ENCODE results near the gene GTPBP4.

DNA sequence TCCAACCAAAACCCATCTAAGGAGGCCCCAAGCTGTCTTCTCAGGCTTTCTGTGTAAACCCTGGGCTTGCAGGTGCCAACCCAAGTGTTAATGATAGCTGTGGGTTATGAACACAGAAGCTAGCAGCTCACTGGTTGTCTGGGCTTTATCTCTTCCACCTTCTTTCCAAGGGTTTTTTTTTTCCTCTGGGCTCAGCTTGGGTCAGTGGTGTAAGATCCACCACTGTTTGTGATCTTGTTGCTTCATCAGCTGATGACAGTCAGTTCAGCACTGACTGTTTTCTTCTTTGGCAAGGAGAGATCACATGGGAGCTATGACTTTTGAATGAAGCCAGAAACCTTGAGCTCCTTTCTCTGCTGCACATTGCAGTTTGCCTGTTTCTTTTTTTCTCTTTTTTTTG, 4.6 kb downstream of the GTPBP4 start:
- TF ChIP-seq POLR2A (IDR thresholded peaks at IDR 0.05) (no peak), EP300 (IDR thresholded peaks at IDR 0.05) (no peak), POLR2AphosphoS5 (IDR thresholded peaks at IDR 0.05) (no peak)
- TF ChIP-seq, protein P1, sequence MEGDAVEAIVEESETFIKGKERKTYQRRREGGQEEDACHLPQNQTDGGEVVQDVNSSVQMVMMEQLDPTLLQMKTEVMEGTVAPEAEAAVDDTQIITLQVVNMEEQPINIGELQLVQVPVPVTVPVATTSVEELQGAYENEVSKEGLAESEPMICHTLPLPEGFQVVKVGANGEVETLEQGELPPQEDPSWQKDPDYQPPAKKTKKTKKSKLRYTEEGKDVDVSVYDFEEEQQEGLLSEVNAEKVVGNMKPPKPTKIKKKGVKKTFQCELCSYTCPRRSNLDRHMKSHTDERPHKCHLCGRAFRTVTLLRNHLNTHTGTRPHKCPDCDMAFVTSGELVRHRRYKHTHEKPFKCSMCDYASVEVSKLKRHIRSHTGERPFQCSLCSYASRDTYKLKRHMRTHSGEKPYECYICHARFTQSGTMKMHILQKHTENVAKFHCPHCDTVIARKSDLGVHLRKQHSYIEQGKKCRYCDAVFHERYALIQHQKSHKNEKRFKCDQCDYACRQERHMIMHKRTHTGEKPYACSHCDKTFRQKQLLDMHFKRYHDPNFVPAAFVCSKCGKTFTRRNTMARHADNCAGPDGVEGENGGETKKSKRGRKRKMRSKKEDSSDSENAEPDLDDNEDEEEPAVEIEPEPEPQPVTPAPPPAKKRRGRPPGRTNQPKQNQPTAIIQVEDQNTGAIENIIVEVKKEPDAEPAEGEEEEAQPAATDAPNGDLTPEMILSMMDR (IDR thresholded peaks at IDR 0.05) = no peak

Data from gastroesophageal sphincter (tissue), 3 donors.